OCI-LY7 (cell line): ENCODE results near the gene KDM6A. TPM values are rescaled to one million over a fixed set of nuclear protein-coding genes. Genes with fewer than 3 reads are reported as not detected.

Source experiments
- BruUV-seq: library from RNA; stranded (reverse); fragments of 400-500 nt; replicated peaks from 2 replicates; lab custom pipeline; 2021; lab: Mats Ljungman, UMichigan
- CTCF ChIA-PET: fragments of 300-600 bp; sonication (Branson Sonifier 250); formaldehyde crosslinking; loops from one replicate; lab custom pipeline; 2022; ENCODE audit warnings: antibody characterized with exemption; ENCODE audit not compliant: unreplicated experiment; lab: Charles Lee
- POLR2A ChIA-PET: fragments of 300-600 bp; sonication (Branson Sonifier 250); formaldehyde crosslinking; loops from one replicate; lab custom pipeline; 2022; ENCODE audit warnings: antibody characterized with exemption; lab: Charles Lee
- DNase-seq: peaks from one replicate; pipeline ENCODE4 v3.0.0-alpha.2; 2015; ENCODE audit warnings: low spot score
- H2AFZ ChIP-seq: fragments of 200-600 bp; sonication (generic), shearing (Covaris generic); 2 replicates; pipeline ENCODE4 v1.6.1; 2014; ENCODE audit warnings: mild to moderate bottlenecking, antibody characterized with exemption, low read length, moderate library complexity
- H3K27ac ChIP-seq: fragments of 200-600 bp; sonication (generic); 2 replicates; pipeline ENCODE4 v1.5.1; 2014; ENCODE audit warnings: mixed run types, low read depth, mild to moderate bottlenecking, moderate library complexity, low read length, inconsistent platforms; ENCODE audit not compliant: poor library complexity, severe bottlenecking
- H3K36me3 ChIP-seq: fragments of 200-600 bp; sonication (generic); 2 replicates; pipeline ENCODE4 v1.6.1; 2014; ENCODE audit warnings: mild to moderate bottlenecking, antibody characterized with exemption, low read length, moderate library complexity, mixed read lengths; ENCODE audit not compliant: insufficient read depth
- H3K4me1 ChIP-seq: fragments of 200-600 bp; sonication (generic); 2 replicates; pipeline ENCODE4 v1.5.1; 2014; ENCODE audit warnings: mild to moderate bottlenecking, low read length; ENCODE audit not compliant: insufficient read depth, poor library complexity, severe bottlenecking
- H3K4me2 ChIP-seq: fragments of 200-600 bp; sonication (generic); 2 replicates; pipeline ENCODE4 v1.6.1; 2014; ENCODE audit warnings: mild to moderate bottlenecking, low read length
- H3K4me3 ChIP-seq: fragments of 200-600 bp; sonication (generic); 2 replicates; pipeline ENCODE4 v1.5.1; 2014; ENCODE audit warnings: mild to moderate bottlenecking, low read depth, low read length; ENCODE audit not compliant: poor library complexity, severe bottlenecking
- H3K79me2 ChIP-seq: fragments of 200-600 bp; sonication (generic); 2 replicates; pipeline ENCODE4 v1.6.1; 2016; ENCODE audit warnings: low read depth, mild to moderate bottlenecking, low read length, moderate library complexity, mixed read lengths; ENCODE audit not compliant: insufficient read depth
- H3K9me2 ChIP-seq: fragments of 200-600 bp; sonication (generic); 2 replicates; pipeline ENCODE4 v1.6.1; 2016; ENCODE audit warnings: mild to moderate bottlenecking, low read length, mixed read lengths; ENCODE audit not compliant: insufficient read depth
- H3K9me3 ChIP-seq: fragments of 200-600 bp; sonication (generic); 2 replicates; pipeline ENCODE4 v1.6.1; 2014; ENCODE audit warnings: mild to moderate bottlenecking, mixed run types, low read length, mixed read lengths
- H4K20me1 ChIP-seq: fragments of 200-600 bp; sonication (generic); 2 replicates; pipeline ENCODE4 v1.6.1; 2014; ENCODE audit warnings: mild to moderate bottlenecking, antibody characterized with exemption, low read length, moderate library complexity, mixed read lengths; ENCODE audit not compliant: insufficient read depth
- EZH2phosphoT487 ChIP-seq: fragments of 200-600 bp; sonication (generic); IDR thresholded peaks from 2 replicates; pipeline ENCODE4 v1.6.1; 2018; ENCODE audit warnings: low read depth, borderline replicate concordance, mild to moderate bottlenecking, mixed run types, antibody characterized with exemption, low read length, moderate library complexity, mixed read lengths
- intact Hi-C: fragments of 100-400 bp; cut with micrococcal nuclease; formaldehyde crosslinking; loops from one replicate; pipeline ENCODE4 v1.10.0; 2022; ENCODE audit not compliant: unreplicated experiment
- total RNA-seq, 2 experiments: library from RNA; depleted of rRNA in 1 of 2; stranded (reverse); fragments of >200 nt in 1 of 2; shearing (Covaris generic) in 1 of 2; gene quantifications; 2 replicates each; pipeline ENCODE4 v1.2.3, GENCODE V29; 2014 to 2022
- TF ChIP-seq, protein P1 (sequence below): fragments of 200-600 bp; sonication (generic); conservative IDR thresholded peaks from 2 replicates; pipeline ENCODE4 v1.5.1; 2014; ENCODE audit warnings: mild to moderate bottlenecking, antibody characterized with exemption, low read length, moderate library complexity, mixed read lengths

KDM6A gene
- total RNA-seq, 2 experiments from 2014 or later, result 20.5 to 23.4 TPM

GRCh38 chrX:45083314-45083713, 210.3 kb downstream of the KDM6A start:
- intact Hi-C loops, result no loop called here
- Histone ChIP-seq H4K20me1 (no peaks in the 10 kb centered on the region), H3K79me2 (no peaks in the 10 kb centered on the region), H3K4me2 (no peak overlapping the region), H2AFZ (no peak overlapping the region), H3K9me3 (no peaks in the 10 kb centered on the region), H3K9me2 (no peaks in the 10 kb centered on the region), H3K36me3 (peaks cover 43% of the 10 kb centered on the region), H3K27ac (no peak overlapping the region), H3K4me1 (no peaks in the 10 kb centered on the region), H3K4me3 (no peak overlapping the region)
- CTCF ChIA-PET, result no interaction called here
- TF ChIP-seq, protein P1, sequence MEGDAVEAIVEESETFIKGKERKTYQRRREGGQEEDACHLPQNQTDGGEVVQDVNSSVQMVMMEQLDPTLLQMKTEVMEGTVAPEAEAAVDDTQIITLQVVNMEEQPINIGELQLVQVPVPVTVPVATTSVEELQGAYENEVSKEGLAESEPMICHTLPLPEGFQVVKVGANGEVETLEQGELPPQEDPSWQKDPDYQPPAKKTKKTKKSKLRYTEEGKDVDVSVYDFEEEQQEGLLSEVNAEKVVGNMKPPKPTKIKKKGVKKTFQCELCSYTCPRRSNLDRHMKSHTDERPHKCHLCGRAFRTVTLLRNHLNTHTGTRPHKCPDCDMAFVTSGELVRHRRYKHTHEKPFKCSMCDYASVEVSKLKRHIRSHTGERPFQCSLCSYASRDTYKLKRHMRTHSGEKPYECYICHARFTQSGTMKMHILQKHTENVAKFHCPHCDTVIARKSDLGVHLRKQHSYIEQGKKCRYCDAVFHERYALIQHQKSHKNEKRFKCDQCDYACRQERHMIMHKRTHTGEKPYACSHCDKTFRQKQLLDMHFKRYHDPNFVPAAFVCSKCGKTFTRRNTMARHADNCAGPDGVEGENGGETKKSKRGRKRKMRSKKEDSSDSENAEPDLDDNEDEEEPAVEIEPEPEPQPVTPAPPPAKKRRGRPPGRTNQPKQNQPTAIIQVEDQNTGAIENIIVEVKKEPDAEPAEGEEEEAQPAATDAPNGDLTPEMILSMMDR, result no peak
- TF ChIP-seq EZH2phosphoT487, result no peak
- no peak for DNase-seq
- no TSS peak for BruUV-seq
- POLR2A ChIA-PET, result no interaction called here

DNA sequence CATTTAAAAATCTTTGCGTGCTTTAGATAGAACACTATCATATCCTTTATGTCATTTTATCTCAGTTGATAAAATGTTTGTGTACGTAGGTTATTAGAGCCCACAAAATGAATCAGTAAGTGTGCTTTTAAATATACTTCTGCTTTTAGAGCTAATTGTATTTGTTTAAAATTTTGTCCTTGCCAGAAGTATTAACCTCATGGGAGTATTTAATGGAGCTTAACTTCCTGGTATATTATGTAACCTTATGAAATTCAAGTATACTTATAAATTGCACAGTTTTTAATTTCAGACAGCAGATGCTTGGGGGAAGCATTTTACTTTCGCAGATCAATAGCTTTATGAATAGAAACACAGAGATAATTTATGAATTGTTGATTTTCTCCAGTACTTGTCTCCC, 237.5 kb downstream of the KDM6A start:
- peaks cover 30% of the 10 kb centered on the region for H3K36me3 ChIP-seq
- POLR2A ChIA-PET, result no interaction called here
- no peaks in the 10 kb centered on the region for H3K79me2 ChIP-seq
- H3K27ac ChIP-seq, result no peak overlapping the region
- TF ChIP-seq EZH2phosphoT487, result no peak
- TF ChIP-seq, protein P1, result no peak
- DNase-seq, result no peak
- BruUV-seq, result no TSS peak
- no peaks in the 10 kb centered on the region for H4K20me1 ChIP-seq
- no peak overlapping the region for H3K4me2 ChIP-seq
- no peak overlapping the region for H2AFZ ChIP-seq
- CTCF ChIA-PET, result no interaction called here
- intact Hi-C loops, result no loop called here
- no peaks in the 10 kb centered on the region for H3K9me2 ChIP-seq
- no peaks in the 10 kb centered on the region for H3K9me3 ChIP-seq
- H3K4me1 ChIP-seq, result no peaks in the 10 kb centered on the region
- H3K4me3 ChIP-seq, result no peak overlapping the region

DNA sequence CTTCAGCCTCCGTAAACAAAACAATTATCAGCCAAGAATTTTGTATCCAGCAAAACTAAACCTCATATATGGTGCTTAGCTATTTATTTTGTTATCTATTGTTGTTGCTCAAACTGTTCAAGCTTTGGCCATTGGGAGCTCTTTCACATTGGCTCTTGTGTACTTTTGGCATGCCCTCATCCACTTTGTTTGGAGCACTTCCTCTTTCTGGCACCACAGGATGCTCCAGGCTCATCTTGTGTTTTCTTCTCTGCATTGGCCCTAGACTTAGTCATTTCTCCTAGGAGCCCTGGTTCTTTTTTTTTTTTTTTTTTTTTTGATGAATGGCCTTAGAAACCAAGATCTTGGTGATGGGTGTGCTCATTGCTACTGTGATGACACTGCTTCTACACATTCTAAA, 253.2 kb downstream of the KDM6A start:
- Histone ChIP-seq H3K4me2 (no peak overlapping the region), H3K4me1 (no peaks in the 10 kb centered on the region), H3K4me3 (no peak overlapping the region), H3K27ac (no peak overlapping the region), H4K20me1 (no peaks in the 10 kb centered on the region), H2AFZ (no peak overlapping the region), H3K79me2 (no peaks in the 10 kb centered on the region), H3K9me3 (no peaks in the 10 kb centered on the region), H3K36me3 (no peaks in the 10 kb centered on the region), H3K9me2 (no peaks in the 10 kb centered on the region)
- no TSS peak for BruUV-seq
- CTCF ChIA-PET, result no interaction called here
- POLR2A ChIA-PET, result no interaction called here
- no peak for TF ChIP-seq EZH2phosphoT487
- TF ChIP-seq, protein P1, result no peak
- no peak for DNase-seq
- intact Hi-C loops, result no loop called here
